ENCODE data around the gene WDR86.

- TF ChIP-seq POLR2A (IDR thresholded peaks at IDR 0.05; ENCODE audit: low read depth, low read length) (no peak), TAF1 (IDR thresholded peaks at IDR 0.05; ENCODE audit: borderline replicate concordance, low read depth, low read length) (no peak), POLR2AphosphoS5 (IDR thresholded peaks at IDR 0.05; ENCODE audit: low read depth, low read length) (no peak)
Observed at GRCh38 chr7:151345576-151346469, 64.0 kb downstream of the WDR86 start.
